ENCODE measurements around the gene SMYD3. TPM values are rescaled to one million over a fixed set of nuclear protein-coding genes. Genes with fewer than 3 reads are reported as not detected.
A peak's percentile ranks its signal among the peaks of the same experiment; 100 is the strongest.

The SMYD3 gene
- total and polyA plus RNA-seq, 9 of the 15 experiments (the other 6 are each of a cell fraction or from before 2014, with no cell fraction given) = 128 to 440 (median 197) TPM

DNA sequence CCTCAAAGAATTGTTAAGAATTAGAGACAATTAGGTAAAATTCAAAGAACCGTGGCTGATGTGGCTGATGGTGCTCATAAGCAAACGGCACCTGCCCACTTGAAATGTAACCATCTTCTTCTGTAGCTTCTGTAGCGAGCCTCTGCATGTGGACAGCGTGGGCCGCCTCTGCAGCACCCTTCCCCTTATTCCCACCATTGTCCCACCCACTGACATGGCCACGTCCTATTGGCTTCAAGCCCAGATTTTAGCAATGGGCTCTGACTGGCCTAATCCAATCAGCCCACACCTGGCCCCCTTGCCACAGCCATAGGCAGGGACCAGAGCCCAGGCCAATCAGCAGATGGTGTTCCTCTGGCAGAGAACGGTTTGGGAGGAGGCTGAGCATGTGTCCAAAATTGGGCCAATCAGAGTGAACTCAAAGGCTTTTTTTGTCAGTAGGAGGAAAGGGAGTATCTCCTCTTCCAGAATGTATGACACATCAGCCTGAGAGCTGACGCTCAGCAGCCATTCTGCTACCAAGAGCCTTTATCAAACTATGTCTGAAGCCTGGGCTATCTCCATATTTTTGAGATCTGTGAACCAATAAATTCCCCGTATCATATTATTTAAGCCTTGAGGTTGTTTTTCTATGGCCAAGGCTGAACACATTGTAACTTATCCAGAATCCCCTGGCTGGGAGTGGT is 518.5 kb downstream of the SMYD3 start (continued):
- TF ChIP-seq, protein P1, sequence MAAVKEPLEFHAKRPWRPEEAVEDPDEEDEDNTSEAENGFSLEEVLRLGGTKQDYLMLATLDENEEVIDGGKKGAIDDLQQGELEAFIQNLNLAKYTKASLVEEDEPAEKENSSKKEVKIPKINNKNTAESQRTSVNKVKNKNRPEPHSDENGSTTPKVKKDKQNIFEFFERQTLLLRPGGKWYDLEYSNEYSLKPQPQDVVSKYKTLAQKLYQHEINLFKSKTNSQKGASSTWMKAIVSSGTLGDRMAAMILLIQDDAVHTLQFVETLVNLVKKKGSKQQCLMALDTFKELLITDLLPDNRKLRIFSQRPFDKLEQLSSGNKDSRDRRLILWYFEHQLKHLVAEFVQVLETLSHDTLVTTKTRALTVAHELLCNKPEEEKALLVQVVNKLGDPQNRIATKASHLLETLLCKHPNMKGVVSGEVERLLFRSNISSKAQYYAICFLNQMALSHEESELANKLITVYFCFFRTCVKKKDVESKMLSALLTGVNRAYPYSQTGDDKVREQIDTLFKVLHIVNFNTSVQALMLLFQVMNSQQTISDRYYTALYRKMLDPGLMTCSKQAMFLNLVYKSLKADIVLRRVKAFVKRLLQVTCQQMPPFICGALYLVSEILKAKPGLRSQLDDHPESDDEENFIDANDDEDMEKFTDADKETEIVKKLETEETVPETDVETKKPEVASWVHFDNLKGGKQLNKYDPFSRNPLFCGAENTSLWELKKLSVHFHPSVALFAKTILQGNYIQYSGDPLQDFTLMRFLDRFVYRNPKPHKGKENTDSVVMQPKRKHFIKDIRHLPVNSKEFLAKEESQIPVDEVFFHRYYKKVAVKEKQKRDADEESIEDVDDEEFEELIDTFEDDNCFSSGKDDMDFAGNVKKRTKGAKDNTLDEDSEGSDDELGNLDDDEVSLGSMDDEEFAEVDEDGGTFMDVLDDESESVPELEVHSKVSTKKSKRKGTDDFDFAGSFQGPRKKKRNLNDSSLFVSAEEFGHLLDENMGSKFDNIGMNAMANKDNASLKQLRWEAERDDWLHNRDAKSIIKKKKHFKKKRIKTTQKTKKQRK (IDR thresholded peaks at IDR 0.05; ENCODE audit: borderline replicate concordance, low read depth, low read length) = peak; percentile 39; the same call in 1 of the 2 replicates
- TF ChIP-seq TCF3 (CRISPR knock-in tag; IDR thresholded peaks at IDR 0.05) (peak; percentile 32; the same call in 1 of the 2 replicates), ZNF766 (CRISPR knock-in tag; conservative IDR thresholded peaks at IDR 0.05) (no peak; the same call in 1 of the 2 replicates), ARNT (IDR thresholded peaks at IDR 0.05) (peak in 1 of 2 experiments; percentile 24; a peak in 1 of 4 replicates), MAZ (CRISPR knock-in tag; conservative IDR thresholded peaks at IDR 0.05 in 1 of 2, IDR thresholded peaks at IDR 0.05 in 1 of 2) (peak in 1 of 2 experiments; percentile 45; a peak in 1 of 4 replicates), ZNF41 (CRISPR knock-in tag; conservative IDR thresholded peaks at IDR 0.05) (no peak), RFX5 (IDR thresholded peaks at IDR 0.05; ENCODE audit: low read depth, low read length) (no peak), DDX20 (tag; IDR thresholded peaks at IDR 0.05; ENCODE audit: low read depth) (no peak), PHB2 (IDR thresholded peaks at IDR 0.05; ENCODE audit: low read depth) (no peak), POLR2B (IDR thresholded peaks at IDR 0.05; ENCODE audit: low read depth, partially characterized antibody) (peak; percentile 77)
- TF ChIP-seq, protein P2, sequence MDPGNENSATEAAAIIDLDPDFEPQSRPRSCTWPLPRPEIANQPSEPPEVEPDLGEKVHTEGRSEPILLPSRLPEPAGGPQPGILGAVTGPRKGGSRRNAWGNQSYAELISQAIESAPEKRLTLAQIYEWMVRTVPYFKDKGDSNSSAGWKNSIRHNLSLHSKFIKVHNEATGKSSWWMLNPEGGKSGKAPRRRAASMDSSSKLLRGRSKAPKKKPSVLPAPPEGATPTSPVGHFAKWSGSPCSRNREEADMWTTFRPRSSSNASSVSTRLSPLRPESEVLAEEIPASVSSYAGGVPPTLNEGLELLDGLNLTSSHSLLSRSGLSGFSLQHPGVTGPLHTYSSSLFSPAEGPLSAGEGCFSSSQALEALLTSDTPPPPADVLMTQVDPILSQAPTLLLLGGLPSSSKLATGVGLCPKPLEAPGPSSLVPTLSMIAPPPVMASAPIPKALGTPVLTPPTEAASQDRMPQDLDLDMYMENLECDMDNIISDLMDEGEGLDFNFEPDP (CRISPR knock-in tag; IDR thresholded peaks at IDR 0.05) = no peak
- TF ChIP-seq, protein P3, sequence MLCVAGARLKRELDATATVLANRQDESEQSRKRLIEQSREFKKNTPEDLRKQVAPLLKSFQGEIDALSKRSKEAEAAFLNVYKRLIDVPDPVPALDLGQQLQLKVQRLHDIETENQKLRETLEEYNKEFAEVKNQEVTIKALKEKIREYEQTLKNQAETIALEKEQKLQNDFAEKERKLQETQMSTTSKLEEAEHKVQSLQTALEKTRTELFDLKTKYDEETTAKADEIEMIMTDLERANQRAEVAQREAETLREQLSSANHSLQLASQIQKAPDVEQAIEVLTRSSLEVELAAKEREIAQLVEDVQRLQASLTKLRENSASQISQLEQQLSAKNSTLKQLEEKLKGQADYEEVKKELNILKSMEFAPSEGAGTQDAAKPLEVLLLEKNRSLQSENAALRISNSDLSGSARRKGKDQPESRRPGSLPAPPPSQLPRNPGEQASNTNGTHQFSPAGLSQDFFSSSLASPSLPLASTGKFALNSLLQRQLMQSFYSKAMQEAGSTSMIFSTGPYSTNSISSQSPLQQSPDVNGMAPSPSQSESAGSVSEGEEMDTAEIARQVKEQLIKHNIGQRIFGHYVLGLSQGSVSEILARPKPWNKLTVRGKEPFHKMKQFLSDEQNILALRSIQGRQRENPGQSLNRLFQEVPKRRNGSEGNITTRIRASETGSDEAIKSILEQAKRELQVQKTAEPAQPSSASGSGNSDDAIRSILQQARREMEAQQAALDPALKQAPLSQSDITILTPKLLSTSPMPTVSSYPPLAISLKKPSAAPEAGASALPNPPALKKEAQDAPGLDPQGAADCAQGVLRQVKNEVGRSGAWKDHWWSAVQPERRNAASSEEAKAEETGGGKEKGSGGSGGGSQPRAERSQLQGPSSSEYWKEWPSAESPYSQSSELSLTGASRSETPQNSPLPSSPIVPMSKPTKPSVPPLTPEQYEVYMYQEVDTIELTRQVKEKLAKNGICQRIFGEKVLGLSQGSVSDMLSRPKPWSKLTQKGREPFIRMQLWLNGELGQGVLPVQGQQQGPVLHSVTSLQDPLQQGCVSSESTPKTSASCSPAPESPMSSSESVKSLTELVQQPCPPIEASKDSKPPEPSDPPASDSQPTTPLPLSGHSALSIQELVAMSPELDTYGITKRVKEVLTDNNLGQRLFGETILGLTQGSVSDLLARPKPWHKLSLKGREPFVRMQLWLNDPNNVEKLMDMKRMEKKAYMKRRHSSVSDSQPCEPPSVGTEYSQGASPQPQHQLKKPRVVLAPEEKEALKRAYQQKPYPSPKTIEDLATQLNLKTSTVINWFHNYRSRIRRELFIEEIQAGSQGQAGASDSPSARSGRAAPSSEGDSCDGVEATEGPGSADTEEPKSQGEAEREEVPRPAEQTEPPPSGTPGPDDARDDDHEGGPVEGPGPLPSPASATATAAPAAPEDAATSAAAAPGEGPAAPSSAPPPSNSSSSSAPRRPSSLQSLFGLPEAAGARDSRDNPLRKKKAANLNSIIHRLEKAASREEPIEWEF (CRISPR knock-in tag; IDR thresholded peaks at IDR 0.05) = no peak
- TF ChIP-seq, protein P4, sequence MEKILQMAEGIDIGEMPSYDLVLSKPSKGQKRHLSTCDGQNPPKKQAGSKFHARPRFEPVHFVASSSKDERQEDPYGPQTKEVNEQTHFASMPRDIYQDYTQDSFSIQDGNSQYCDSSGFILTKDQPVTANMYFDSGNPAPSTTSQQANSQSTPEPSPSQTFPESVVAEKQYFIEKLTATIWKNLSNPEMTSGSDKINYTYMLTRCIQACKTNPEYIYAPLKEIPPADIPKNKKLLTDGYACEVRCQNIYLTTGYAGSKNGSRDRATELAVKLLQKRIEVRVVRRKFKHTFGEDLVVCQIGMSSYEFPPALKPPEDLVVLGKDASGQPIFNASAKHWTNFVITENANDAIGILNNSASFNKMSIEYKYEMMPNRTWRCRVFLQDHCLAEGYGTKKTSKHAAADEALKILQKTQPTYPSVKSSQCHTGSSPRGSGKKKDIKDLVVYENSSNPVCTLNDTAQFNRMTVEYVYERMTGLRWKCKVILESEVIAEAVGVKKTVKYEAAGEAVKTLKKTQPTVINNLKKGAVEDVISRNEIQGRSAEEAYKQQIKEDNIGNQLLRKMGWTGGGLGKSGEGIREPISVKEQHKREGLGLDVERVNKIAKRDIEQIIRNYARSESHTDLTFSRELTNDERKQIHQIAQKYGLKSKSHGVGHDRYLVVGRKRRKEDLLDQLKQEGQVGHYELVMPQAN (IDR thresholded peaks at IDR 0.05; ENCODE audit: borderline replicate concordance) = no peak; the same call in 1 of the 2 replicates

Measured in K562 (cell line).